Right lobe of liver (tissue), 4 donors: ENCODE results near the gene CPA2.

Source experiments
- CTCF ChIP-seq, 4 donors: fragments of 200-600 bp in 3 of 4; fragments of 450-650 bp in 1 of 4; IDR thresholded peaks; one replicate each; pipeline versions ENCODE4 v1.5.1 to v1.8.0; 2016 to 2022; ENCODE audit warnings: antibody characterized with exemption in 4 of 4, mild to moderate bottlenecking in 2 of 4
- POLR2A ChIP-seq: fragments of 450-650 bp; IDR thresholded peaks from one replicate; pipeline ENCODE4 v1.6.1; 2017; ENCODE audit warnings: antibody characterized with exemption, mild to moderate bottlenecking
- donor health status: DM: no; HTN: no; CAD: no.
- donor health status: DM: no; HTN: no; CAD: no.
- donor health status: DM: no; HTN: yes; CAD: no.

- no peak for TF ChIP-seq CTCF (IDR thresholded peaks at IDR 0.05)
- no peak for TF ChIP-seq POLR2A
Observed at GRCh38 chr7:130279906-130280305, 13.2 kb downstream of the CPA2 start.
